ENCODE data around the gene REPS2.
"Not testable (repeated sequence)": the region's sequence is repeated elsewhere in the genome, so short reads cannot be mapped to it uniquely, and the experiment has no call there.

The REPS2 gene

GRCh38 chrX:16964976-16965375 is 18.5 kb downstream of the REPS2 start:
- DNase-seq, result not testable (repeated sequence)

DNA sequence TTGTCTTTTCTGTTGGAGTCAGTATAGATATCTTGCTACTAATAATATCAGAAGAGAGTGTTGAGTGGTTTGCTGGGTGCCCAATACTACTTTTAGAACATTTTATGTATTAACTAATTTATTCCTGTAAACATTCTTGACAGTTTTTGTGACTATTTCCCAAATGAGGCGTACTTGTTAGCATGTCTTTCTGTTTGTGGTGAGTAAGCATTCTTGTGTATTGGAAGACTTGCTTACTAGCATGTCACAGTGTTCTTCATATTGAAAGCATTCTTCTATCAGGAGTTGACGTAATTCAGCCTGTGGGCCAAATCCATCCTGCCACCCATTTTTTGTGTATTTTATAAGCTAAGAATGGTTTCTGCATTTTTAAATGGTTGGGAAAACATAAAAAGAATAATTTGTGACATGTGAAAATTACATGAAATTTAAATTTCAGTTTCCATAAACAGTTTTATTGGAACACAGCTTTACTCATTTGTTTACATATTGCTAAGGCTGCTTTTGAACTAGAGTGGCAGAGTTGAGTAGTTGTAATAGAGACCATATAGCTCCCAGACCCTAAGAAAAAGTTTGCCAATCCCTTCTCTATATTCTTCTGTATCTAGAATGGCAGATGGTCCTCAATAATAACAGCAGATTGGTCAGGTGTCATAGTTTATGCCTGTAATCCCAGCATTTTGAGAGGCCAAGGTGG is 20.4 kb downstream of the REPS2 start:
- no peak for DNase-seq

- DNase-seq, result not testable (repeated sequence)
Observed at GRCh38 chrX:16968753-16969152, 22.3 kb downstream of the REPS2 start.

- no peak for DNase-seq
Observed at GRCh38 chrX:16970977-16971376, 24.5 kb downstream of the REPS2 start.

GRCh38 chrX:16971694-16972093 is 25.2 kb downstream of the REPS2 start:
- no peak for DNase-seq

- no peak for DNase-seq
Observed at GRCh38 chrX:16975233-16975632, 28.8 kb downstream of the REPS2 start.

DNA sequence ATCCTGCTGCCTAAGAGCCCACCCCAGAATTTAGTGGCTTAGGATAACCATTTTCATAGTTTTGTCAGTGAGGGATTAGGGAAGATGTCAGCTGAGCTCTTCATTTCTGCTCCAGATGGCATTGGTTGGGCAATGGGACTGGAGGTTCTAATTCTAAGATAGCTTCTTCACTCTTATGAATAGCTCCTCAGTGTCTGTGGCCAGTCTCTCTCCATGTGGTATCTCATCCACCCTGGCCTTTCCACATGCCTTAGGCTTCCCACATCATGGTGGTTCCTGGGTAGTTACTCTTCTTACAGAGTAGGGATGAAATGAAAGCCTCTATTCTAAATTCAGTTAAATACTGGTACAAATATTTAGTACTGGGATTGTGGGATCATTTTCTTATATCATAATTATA is 31.3 kb downstream of the REPS2 start:
- no peak for DNase-seq

GRCh38 chrX:16978193-16978984 is 31.9 kb downstream of the REPS2 start:
- no peak for DNase-seq

- no peak for DNase-seq
Observed at GRCh38 chrX:16979226-16979625, 32.8 kb downstream of the REPS2 start.

- no peak for DNase-seq
Observed at GRCh38 chrX:16981209-16981608, 34.8 kb downstream of the REPS2 start.

DNA sequence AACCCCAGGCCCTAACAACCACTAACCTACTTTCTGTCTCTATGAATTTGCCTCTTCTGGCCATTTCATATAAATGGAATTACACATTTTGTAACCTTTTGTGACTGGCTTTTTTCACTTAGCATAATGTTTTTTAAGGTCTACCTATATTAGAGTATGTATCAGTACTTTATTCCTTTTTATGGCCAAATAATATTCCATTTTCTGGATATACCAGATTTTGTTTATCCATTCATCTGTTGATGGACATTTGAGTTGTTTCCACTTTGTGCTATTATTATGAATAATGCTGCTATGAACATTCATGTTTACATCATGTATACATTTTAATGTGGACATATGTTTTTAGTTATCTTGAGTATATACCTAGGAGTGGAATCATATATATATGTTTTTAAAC is 35.5 kb downstream of the REPS2 start:
- DNase-seq, result no peak

DNA sequence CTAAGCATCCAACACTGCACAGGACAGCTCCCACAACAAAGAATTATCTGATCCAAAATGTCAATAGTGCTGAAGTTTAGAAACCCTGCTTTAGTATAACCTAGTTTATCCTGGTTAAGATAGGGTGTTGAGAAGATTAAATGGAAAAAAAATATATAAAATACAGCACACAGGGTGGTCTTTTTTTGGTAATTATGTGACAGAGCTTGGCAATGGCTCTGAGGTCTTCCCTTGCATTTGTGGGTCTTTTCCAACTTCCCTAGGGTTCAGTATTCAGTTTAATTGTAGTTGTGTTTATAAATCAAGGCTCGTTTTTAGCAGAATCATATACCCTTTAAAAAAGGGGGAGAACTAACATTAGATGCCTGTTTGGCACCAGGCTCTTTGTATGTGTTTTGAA is 36.6 kb downstream of the REPS2 start:
- no peak for DNase-seq

DNA sequence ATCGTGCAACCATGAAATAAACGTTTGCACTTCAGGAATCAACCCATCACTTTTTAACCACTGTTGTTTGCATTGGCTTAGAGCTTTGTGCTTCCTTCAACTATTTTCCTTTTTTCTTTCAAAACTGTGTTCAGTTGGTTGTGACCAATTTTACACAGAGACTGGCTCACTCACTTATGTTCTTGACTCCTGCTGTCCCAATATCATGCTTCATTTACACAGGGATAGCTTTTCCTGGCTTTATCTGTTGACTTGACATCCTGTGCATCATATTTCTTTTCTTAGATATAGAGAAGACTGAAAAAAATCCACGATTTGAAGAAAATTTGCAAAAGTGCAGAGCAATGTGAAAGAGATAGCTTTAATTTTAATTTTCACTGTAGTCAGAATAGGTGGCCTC is 38.8 kb downstream of the REPS2 start:
- DNase-seq, result no peak

DNA sequence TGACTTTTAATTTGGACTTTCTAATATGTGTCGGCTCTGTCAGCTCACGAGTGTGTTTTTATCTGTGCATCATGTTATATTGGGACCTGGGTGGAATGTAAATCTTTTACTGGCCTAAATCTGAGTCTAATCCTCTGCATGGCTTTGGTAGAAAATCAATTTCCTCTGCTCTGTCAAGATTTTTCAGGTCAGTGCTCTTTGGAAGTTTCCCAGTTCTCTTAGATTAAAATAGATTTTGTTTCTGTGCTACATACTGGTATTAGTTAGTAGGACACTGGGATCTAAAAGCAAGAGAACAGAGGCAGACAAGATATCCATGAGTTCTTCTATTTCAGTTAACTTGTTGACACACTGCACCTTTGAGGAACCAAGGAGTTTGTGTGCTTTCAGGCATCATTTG is 39.7 kb downstream of the REPS2 start:
- DNase-seq, result no peak

- no peak for DNase-seq
Observed at GRCh38 chrX:16989750-16990149, 43.3 kb downstream of the REPS2 start.

GRCh38 chrX:16990839-16991238 is 44.4 kb downstream of the REPS2 start:
- no peak for DNase-seq

- DNase-seq, result no peak
Observed at GRCh38 chrX:16992445-16992844, 46.0 kb downstream of the REPS2 start.

GRCh38 chrX:16992951-16993350 is 46.5 kb downstream of the REPS2 start:
- no peak for DNase-seq

GRCh38 chrX:16993791-16994318 is 47.4 kb downstream of the REPS2 start:
- peak; percentile 10 for DNase-seq

DNA sequence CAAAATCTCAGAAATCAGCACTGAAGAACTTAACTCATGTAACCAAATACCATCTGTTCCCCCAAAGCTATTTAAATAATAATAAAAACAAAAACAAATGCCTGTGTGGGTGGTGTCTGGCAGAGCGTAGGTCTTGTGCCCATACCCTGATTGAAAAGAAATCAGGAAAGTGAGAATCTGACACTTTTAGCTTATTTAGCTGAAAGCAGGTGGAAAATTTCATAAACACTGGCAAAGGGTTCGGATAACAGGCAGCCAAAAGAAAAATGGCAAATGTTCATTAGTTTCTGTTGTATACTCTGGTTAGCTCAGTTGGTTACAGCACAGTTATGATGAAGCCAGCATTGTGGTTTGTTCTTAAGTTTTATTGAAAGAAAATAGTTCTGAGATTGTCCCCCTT is 48.3 kb downstream of the REPS2 start:
- no peak for DNase-seq

DNA sequence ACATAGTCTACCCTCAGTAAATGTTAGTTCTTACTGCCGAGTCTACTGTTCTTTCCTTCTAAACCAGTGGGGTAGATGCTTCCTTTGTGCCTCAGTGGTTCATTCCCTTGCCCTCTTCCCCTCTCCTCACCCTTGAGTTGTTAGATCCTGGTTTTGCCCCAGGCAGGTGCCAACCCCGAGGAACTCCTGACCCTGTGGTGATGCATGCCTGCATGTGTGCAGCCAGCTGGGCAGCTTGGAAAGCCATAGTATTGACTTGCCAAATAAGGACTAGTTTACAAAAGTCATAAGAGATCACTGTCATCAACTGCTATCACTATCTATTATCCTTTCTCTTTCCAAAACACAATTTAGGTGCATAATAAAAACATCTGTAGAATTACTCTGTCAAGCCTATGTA is 50.9 kb downstream of the REPS2 start:
- no peak for DNase-seq

- no peak for DNase-seq
Observed at GRCh38 chrX:16999275-16999674, 52.8 kb downstream of the REPS2 start.

- no peak for DNase-seq
Observed at GRCh38 chrX:17000751-17001150, 54.3 kb downstream of the REPS2 start.

GRCh38 chrX:17005712-17006368 is 59.4 kb downstream of the REPS2 start:
- DNase-seq, result no peak
